Upper lobe of right lung (tissue), 1 donor: ENCODE results near the gene OMP. TPM values are rescaled to one million over a fixed set of nuclear protein-coding genes. Genes with fewer than 3 reads are reported as not detected.

Source experiments
- ATAC-seq: fragments of 200-7000 bp; cut with Tn5 transposase; one replicate; pipeline ENCODE4 v1.9.1; 2020; ENCODE audit warnings: mild to moderate bottlenecking, moderate library complexity
- DNase-seq: peaks from one replicate; pipeline ENCODE4 v3.0.0-alpha.2; 2020
- H3K27ac ChIP-seq: fragments of 200-600 bp; one replicate; pipeline ENCODE4 v1.8.0; 2022
- H3K27me3 ChIP-seq: fragments of 200-600 bp; one replicate; pipeline ENCODE4 v1.8.0; 2022; ENCODE audit warnings: mild to moderate bottlenecking
- H3K36me3 ChIP-seq: fragments of 200-600 bp; one replicate; pipeline ENCODE4 v1.8.0; 2022
- H3K4me1 ChIP-seq: fragments of 200-600 bp; one replicate; pipeline ENCODE4 v1.8.0; 2022
- H3K4me3 ChIP-seq: fragments of 200-600 bp; one replicate; pipeline ENCODE4 v1.8.0; 2022; ENCODE audit warnings: mild to moderate bottlenecking
- H3K9me3 ChIP-seq: fragments of 200-600 bp; one replicate; pipeline ENCODE4 v1.8.0; 2022
- intact Hi-C: fragments of 100-400 bp; cut with DNase I; formaldehyde crosslinking; loops from one replicate; pipeline ENCODE4 v1.11.0; 2022
- total RNA-seq: library from RNA; stranded (reverse); fragmentation: NEBNext Ultra II Directional; extraction: Animal tissue kit (Norgen Biotek cat#: 25700); gene quantifications from one replicate; pipeline ENCODE4 v1.2.1, GENCODE V29; 2021
- TF ChIP-seq, protein P1 (sequence below): fragments of 200-600 bp; IDR thresholded peaks from one replicate; pipeline ENCODE4 v1.8.0; 2022; ENCODE audit warnings: antibody characterized with exemption
- donor health status: DM: no; HTN: yes; CAD: no; lungs with severe emphysema.

Gene OMP
- total RNA-seq, 1 donor from 2014 or later: not detected

- Histone ChIP-seq H3K9me3 (no peaks in the 10 kb centered on the region), H3K27ac (peak overlapping the region; percentile 85), H3K27me3 (no peaks in the 10 kb centered on the region), H3K36me3 (no peaks in the 10 kb centered on the region), H3K4me3 (no peak overlapping the region), H3K4me1 (peaks cover 38% of the 10 kb centered on the region)
- ATAC-seq (no peak), DNase-seq (peak; percentile 55)
- intact Hi-C loops: no loop called here
- TF ChIP-seq, protein P1, sequence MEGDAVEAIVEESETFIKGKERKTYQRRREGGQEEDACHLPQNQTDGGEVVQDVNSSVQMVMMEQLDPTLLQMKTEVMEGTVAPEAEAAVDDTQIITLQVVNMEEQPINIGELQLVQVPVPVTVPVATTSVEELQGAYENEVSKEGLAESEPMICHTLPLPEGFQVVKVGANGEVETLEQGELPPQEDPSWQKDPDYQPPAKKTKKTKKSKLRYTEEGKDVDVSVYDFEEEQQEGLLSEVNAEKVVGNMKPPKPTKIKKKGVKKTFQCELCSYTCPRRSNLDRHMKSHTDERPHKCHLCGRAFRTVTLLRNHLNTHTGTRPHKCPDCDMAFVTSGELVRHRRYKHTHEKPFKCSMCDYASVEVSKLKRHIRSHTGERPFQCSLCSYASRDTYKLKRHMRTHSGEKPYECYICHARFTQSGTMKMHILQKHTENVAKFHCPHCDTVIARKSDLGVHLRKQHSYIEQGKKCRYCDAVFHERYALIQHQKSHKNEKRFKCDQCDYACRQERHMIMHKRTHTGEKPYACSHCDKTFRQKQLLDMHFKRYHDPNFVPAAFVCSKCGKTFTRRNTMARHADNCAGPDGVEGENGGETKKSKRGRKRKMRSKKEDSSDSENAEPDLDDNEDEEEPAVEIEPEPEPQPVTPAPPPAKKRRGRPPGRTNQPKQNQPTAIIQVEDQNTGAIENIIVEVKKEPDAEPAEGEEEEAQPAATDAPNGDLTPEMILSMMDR: no peak
These were observed 27.9 kb upstream of the OMP start for GRCh38 chr11:77074626-77075221.

- DNase-seq (peak; percentile 50), ATAC-seq (peak; percentile 41)
- no peaks in the 10 kb centered on the region for H3K27me3 ChIP-seq
- TF ChIP-seq, protein P1: no peak
- H3K27ac ChIP-seq: no peak overlapping the region
- H3K9me3 ChIP-seq: no peaks in the 10 kb centered on the region
- no peaks in the 10 kb centered on the region for H3K36me3 ChIP-seq
- H3K4me1 ChIP-seq: peaks cover 38% of the 10 kb centered on the region
- intact Hi-C loops: no loop called here
- no peak overlapping the region for H3K4me3 ChIP-seq
These were observed 27.2 kb upstream of the OMP start for GRCh38 chr11:77075425-77075905.

DNA sequence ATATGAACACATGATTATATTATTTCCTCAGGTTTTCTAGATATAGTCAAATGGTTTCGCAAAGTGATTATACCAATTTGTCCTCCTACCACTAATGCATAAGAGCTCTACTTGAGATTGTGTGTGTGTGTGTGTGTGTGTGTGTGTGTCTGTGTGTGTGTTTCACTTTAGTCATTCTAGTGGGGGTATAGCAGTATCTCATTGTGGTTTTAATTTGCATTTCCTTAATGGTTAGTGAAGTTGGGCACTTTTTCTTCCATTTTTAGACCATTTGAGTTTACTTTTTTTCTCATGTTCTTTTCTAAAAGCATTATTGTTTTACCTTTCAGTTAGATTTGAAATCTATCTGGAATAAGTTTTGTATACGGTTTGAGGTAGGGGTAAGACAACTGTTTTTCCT, 23.0 kb upstream of the OMP start:
- TF ChIP-seq, protein P1: no peak
- no peak overlapping the region for H3K4me3 ChIP-seq
- no peaks in the 10 kb centered on the region for H3K36me3 ChIP-seq
- DNase-seq (no peak), ATAC-seq (no peak)
- no peak overlapping the region for H3K27ac ChIP-seq
- no peaks in the 10 kb centered on the region for H3K27me3 ChIP-seq
- intact Hi-C loops: no loop called here
- peaks cover 23% of the 10 kb centered on the region for H3K4me1 ChIP-seq
- H3K9me3 ChIP-seq: no peaks in the 10 kb centered on the region

DNA sequence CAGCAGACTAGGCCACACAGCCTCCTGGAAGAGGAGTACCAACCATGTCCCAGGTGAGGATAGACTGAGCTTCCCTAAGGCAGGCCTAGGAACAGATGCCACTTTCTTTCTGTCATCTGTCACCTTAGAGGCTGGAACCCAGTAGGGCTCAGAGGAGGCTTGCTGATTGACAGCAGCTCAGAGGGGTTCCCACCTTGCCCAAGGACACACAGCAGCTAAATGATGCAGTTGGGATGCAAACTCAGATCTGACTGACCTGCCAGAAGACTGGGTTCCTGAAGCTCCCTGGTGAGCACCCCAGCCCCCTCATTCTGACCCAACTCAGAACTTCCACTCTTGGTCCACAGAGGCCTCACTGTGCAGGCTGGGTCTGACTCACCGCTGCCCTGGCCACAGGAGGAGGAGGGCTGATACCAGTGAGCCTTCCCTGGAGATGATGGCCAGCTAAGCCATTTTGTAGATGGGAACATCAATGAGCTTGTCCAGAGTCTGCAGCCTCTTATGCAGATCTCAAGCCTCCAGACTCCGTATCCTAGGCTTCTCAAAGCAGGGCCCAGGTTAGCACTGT, 21.9 kb upstream of the OMP start:
- H3K4me3 ChIP-seq: no peak overlapping the region
- H3K4me1 ChIP-seq: peaks cover 16% of the 10 kb centered on the region
- TF ChIP-seq, protein P1: no peak
- DNase-seq (no peak), ATAC-seq (no peak)
- H3K27me3 ChIP-seq: no peaks in the 10 kb centered on the region
- H3K36me3 ChIP-seq: no peaks in the 10 kb centered on the region
- H3K27ac ChIP-seq: no peak overlapping the region
- intact Hi-C loops: no loop called here
- no peaks in the 10 kb centered on the region for H3K9me3 ChIP-seq

- TF ChIP-seq, protein P1: no peak
- Histone ChIP-seq H3K9me3 (no peaks in the 10 kb centered on the region), H3K27ac (no peak overlapping the region), H3K27me3 (no peaks in the 10 kb centered on the region), H3K4me1 (peaks cover 16% of the 10 kb centered on the region), H3K4me3 (no peak overlapping the region), H3K36me3 (no peaks in the 10 kb centered on the region)
- intact Hi-C loops: no loop called here
- ATAC-seq (no peak), DNase-seq (peak; percentile 52)
These were observed 21.2 kb upstream of the OMP start for GRCh38 chr11:77081381-77081851.
